HS-27A (cell line): Measurements from ENCODE around the gene ENPP7.

Experiments
- DNase-seq: peaks from one replicate; pipeline ENCODE4 v3.0.0-alpha.2; 2012; ENCODE audit warnings: low read depth, missing footprints

ENPP7 gene

GRCh38 chr17:79732254-79732653, 1.5 kb downstream of the ENPP7 start:
- no peak for DNase-seq

GRCh38 chr17:79732804-79733691, 2.3 kb downstream of the ENPP7 start:
- no peak for DNase-seq

GRCh38 chr17:79733692-79734070, 2.9 kb downstream of the ENPP7 start:
- DNase-seq, result no peak

GRCh38 chr17:79735096-79735495, 4.4 kb downstream of the ENPP7 start:
- no peak for DNase-seq

- no peak for DNase-seq
These were observed 6.5 kb downstream of the ENPP7 start for GRCh38 chr17:79737046-79737921.

- no peak for DNase-seq
These were observed 7.3 kb downstream of the ENPP7 start for GRCh38 chr17:79737922-79738578.

GRCh38 chr17:79738643-79739042, 7.9 kb downstream of the ENPP7 start:
- no peak for DNase-seq

- no peak for DNase-seq
These were observed 8.7 kb downstream of the ENPP7 start for GRCh38 chr17:79739148-79740062.

- no peak for DNase-seq
These were observed 9.7 kb downstream of the ENPP7 start for GRCh38 chr17:79740413-79740812.

- no peak for DNase-seq
These were observed 10.6 kb downstream of the ENPP7 start for GRCh38 chr17:79741401-79741750.

- no peak for DNase-seq
These were observed 11.2 kb downstream of the ENPP7 start for GRCh38 chr17:79741751-79742588.

GRCh38 chr17:79742589-79742918, 11.8 kb downstream of the ENPP7 start:
- DNase-seq, result no peak

- no peak for DNase-seq
These were observed 12.3 kb downstream of the ENPP7 start for GRCh38 chr17:79742951-79743476.

- no peak for DNase-seq
These were observed 12.9 kb downstream of the ENPP7 start for GRCh38 chr17:79743614-79744013.

GRCh38 chr17:79745641-79746105, 14.9 kb downstream of the ENPP7 start:
- no peak for DNase-seq

GRCh38 chr17:79746889-79747507, 16.3 kb downstream of the ENPP7 start:
- no peak for DNase-seq

- no peak for DNase-seq
These were observed 17.0 kb downstream of the ENPP7 start for GRCh38 chr17:79747508-79748294.

GRCh38 chr17:79748295-79749099, 17.8 kb downstream of the ENPP7 start:
- DNase-seq, result no peak
